ENCODE results near the gene PALLD.

PALLD gene

DNA sequence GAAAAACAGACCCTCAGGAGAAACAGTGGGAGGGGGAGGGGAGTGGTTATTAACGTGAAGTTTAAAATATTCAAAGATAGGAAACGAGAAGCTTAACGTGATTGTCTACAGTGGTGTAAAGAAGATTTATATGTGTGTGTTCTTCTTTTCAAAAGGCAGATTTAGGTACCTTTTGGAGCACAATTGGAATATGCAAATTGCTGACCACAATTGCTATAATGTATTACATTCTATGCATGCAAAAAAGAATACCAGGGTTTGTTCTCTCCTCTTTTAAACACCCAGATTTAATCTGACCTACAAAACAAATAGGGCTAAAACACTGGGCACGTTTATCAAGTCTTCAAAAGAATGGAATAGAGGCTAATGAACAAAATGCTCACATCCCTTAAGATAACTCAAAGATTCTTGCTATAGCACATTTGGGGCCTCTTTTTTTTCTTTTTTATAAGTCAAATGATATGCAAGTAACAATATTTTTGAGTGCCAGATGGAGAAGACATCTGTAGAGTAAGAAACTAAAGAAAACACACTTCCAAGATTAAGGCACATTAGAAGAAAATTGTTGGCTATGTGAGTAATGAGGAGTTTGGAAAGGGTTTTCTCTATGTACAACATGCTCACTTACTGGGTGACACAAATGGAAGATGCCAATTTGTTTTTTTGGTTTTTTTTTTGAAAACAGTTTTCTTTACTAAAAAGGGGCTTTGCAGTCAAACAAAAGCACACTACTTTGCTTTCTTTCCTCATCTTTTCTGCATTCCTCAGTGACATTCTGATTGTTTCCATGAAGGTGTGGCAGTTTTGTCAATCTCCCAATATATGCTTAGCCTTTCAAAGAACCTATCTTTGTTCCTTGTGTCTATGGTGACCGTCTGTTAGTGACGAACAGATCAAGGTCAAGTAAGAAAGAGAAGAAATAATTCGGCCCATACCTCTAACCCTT is 240.3 kb downstream of the PALLD start:
- H2AK5ac ChIP-seq (ENCODE audit: low read depth, low read length): no peak overlapping the region
- H3K9me3 ChIP-seq (replicated peaks in 1 of 2; ENCODE audit: control insufficient read depth in 2 of 2, insufficient read depth in 1 of 2, low read depth in 1 of 2, low read length in 2 of 2): no peaks in the 10 kb centered on the region
- H3K4me1 ChIP-seq (ENCODE audit: control insufficient read depth in 2 of 2, insufficient read depth in 1 of 2, low read depth in 1 of 2, low read length in 2 of 2): peaks cover 17 to 23% of the 10 kb centered on the region in 2 donors
- no peak overlapping the region for H3K23ac ChIP-seq (ENCODE audit: low read depth, low read length, poor library complexity)
- no peak overlapping the region for H3K14ac ChIP-seq (ENCODE audit: low read length)
- H3K9ac ChIP-seq (ENCODE audit: low read depth, low read length, poor library complexity): no peak overlapping the region
- no peak overlapping the region for H3K27ac ChIP-seq (replicated peaks; ENCODE audit: low read length)
- no peak overlapping the region for H2BK120ac ChIP-seq (ENCODE audit: low read depth, low read length)
- H3K18ac ChIP-seq (ENCODE audit: low read length): no peak overlapping the region
- no peak overlapping the region for H2BK5ac ChIP-seq (ENCODE audit: low read length)
- no peak overlapping the region for H2BK15ac ChIP-seq (ENCODE audit: low read length)
- H3K79me1 ChIP-seq (ENCODE audit: low read depth, low read length): peaks cover 2% of the 10 kb centered on the region
- no peak overlapping the region for H3K4ac ChIP-seq (ENCODE audit: low read length)
- 100% methylated on average over 2 of the region's 7 CpGs; no CpG with 5 or more reads in 1 of the 2 donors for WGBS, 2 donors (ENCODE audit: extremely low coverage in 2 of 2, insufficient read length in 2 of 2, insufficient replicate concordance in 1 of 2)
- H2AFZ ChIP-seq (ENCODE audit: low read length): no peak overlapping the region
- H4K8ac ChIP-seq (ENCODE audit: low read depth, low read length): no peak overlapping the region
- no peaks in the 10 kb centered on the region for H3K36me3 ChIP-seq (replicated peaks in 1 of 2; ENCODE audit: control insufficient read depth in 2 of 2, insufficient read depth in 2 of 2, low read length in 2 of 2)
- H3K4me2 ChIP-seq (ENCODE audit: insufficient read depth, low read length, poor library complexity, severe bottlenecking): no peak overlapping the region
- no peak overlapping the region for H4K91ac ChIP-seq (ENCODE audit: low read depth, low read length, poor library complexity)
- no peak overlapping the region for H3K4me3 ChIP-seq (ENCODE audit: low read length in 2 of 2)
- H3K27me3 ChIP-seq (ENCODE audit: control insufficient read depth in 3 of 3, insufficient read depth in 3 of 3, low read depth in 1 of 3, low read length in 3 of 3): no peaks in the 10 kb centered on the region
- DNase-seq (ENCODE audit: low spot score): no peak
- H2BK12ac ChIP-seq (ENCODE audit: low read length): no peak overlapping the region

DNA sequence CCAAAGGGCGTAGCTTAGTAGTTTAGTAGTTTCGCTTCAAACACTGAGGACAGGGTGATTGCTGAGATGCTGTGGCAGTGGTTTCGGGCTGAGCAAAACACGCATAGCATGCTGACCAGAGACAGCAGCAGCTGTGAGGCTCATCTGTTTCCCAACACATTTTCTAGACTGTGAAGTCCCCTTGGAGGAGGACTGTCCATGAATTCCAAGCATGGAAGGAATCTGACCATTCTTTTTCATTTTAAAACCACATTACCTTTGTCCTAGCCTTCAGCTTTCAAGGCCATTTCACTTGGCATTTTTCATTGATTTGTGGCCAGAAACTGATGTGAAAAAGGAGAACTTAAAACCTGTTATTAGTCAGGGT is 240.9 kb downstream of the PALLD start:
- Histone ChIP-seq H3K27ac (replicated peaks; ENCODE audit: low read length) (no peak overlapping the region), H2BK15ac (ENCODE audit: low read length) (no peak overlapping the region), H2BK12ac (ENCODE audit: low read length) (no peak overlapping the region), H2BK120ac (ENCODE audit: low read depth, low read length) (no peak overlapping the region), H3K4ac (ENCODE audit: low read length) (no peak overlapping the region), H4K8ac (ENCODE audit: low read depth, low read length) (no peak overlapping the region), H3K9ac (ENCODE audit: low read depth, low read length, poor library complexity) (no peak overlapping the region), H3K9me3 (replicated peaks in 1 of 2; ENCODE audit: control insufficient read depth in 2 of 2, insufficient read depth in 1 of 2, low read depth in 1 of 2, low read length in 2 of 2) (no peaks in the 10 kb centered on the region), H3K79me1 (ENCODE audit: low read depth, low read length) (peaks cover 2% of the 10 kb centered on the region), H3K4me2 (ENCODE audit: insufficient read depth, low read length, poor library complexity, severe bottlenecking) (no peak overlapping the region), H2BK5ac (ENCODE audit: low read length) (no peak overlapping the region), H2AFZ (ENCODE audit: low read length) (no peak overlapping the region), H3K4me1 (ENCODE audit: control insufficient read depth in 2 of 2, insufficient read depth in 1 of 2, low read depth in 1 of 2, low read length in 2 of 2) (peaks cover 17 to 23% of the 10 kb centered on the region in 2 donors), H3K36me3 (replicated peaks in 1 of 2; ENCODE audit: control insufficient read depth in 2 of 2, insufficient read depth in 2 of 2, low read length in 2 of 2) (no peaks in the 10 kb centered on the region), H3K18ac (ENCODE audit: low read length) (no peak overlapping the region), H2AK5ac (ENCODE audit: low read depth, low read length) (no peak overlapping the region), H3K4me3 (ENCODE audit: low read length in 2 of 2) (no peak overlapping the region), H3K27me3 (ENCODE audit: control insufficient read depth in 3 of 3, insufficient read depth in 3 of 3, low read depth in 1 of 3, low read length in 3 of 3) (no peaks in the 10 kb centered on the region), H3K14ac (ENCODE audit: low read length) (no peak overlapping the region), H3K23ac (ENCODE audit: low read depth, low read length, poor library complexity) (no peak overlapping the region), H4K91ac (ENCODE audit: low read depth, low read length, poor library complexity) (no peak overlapping the region)
- no peak for DNase-seq (ENCODE audit: low spot score)
- WGBS, 2 donors (ENCODE audit: extremely low coverage in 2 of 2, insufficient read length in 2 of 2, insufficient replicate concordance in 1 of 2): no CpG with 5 or more reads among the region's 4 CpGs

DNA sequence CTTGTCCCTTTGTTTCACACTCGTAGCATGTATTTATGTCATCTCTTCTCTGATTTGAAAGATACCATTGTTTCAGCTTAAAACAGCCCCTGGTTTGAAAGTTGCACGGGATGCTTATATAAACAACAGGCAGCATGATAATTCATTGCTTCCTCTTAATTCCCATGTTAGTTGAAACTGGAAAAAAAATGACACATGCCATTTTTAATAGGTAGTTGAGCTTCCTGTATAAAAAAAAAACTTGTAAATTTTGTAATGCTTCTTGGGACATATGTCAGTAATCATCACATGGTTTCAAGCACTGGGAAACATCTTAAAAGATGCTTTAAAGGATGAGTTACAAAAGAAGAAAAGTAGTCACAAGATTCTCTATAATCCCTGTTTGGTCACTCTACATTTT is 243.0 kb downstream of the PALLD start:
- H3K27me3 ChIP-seq (ENCODE audit: control insufficient read depth in 3 of 3, insufficient read depth in 3 of 3, low read depth in 1 of 3, low read length in 3 of 3): no peaks in the 10 kb centered on the region
- no peak for DNase-seq (ENCODE audit: low spot score)

DNA sequence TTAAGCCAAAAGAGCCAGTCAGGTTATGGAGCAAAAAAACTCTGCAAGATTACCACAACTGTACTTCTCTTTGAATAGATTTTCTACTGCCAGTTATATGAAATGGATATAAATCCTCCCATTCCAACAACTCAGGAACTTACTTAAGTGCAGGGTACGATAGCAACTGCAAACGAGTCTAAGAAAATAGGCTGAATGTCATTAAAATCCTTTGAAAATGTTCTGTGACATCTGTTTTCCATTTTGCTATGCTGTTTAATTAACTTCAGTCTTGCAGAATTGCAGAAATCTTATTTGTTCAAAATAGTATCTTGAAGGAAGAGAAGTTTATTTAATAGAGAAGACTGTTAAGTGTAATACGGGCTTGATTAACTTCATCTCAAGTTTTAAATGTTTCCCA is 243.8 kb downstream of the PALLD start:
- H4K91ac ChIP-seq (ENCODE audit: low read depth, low read length, poor library complexity): no peak overlapping the region
- no peak overlapping the region for H3K9ac ChIP-seq (ENCODE audit: low read depth, low read length, poor library complexity)
- no peak overlapping the region for H3K4ac ChIP-seq (ENCODE audit: low read length)
- no peaks in the 10 kb centered on the region for H3K79me1 ChIP-seq (ENCODE audit: low read depth, low read length)
- peaks cover 16 to 26% of the 10 kb centered on the region in 2 donors for H3K4me1 ChIP-seq (ENCODE audit: control insufficient read depth in 2 of 2, insufficient read depth in 1 of 2, low read depth in 1 of 2, low read length in 2 of 2)
- H2BK5ac ChIP-seq (ENCODE audit: low read length): no peak overlapping the region
- H3K14ac ChIP-seq (ENCODE audit: low read length): no peak overlapping the region
- no peak overlapping the region for H3K4me3 ChIP-seq (ENCODE audit: low read length in 2 of 2)
- no peak overlapping the region for H2BK15ac ChIP-seq (ENCODE audit: low read length)
- H2AFZ ChIP-seq (ENCODE audit: low read length): no peak overlapping the region
- no peak overlapping the region for H2BK120ac ChIP-seq (ENCODE audit: low read depth, low read length)
- WGBS, 2 donors (ENCODE audit: extremely low coverage in 2 of 2, insufficient read length in 2 of 2, insufficient replicate concordance in 1 of 2): no CpG with 5 or more reads among the region's 3 CpGs
- no peak overlapping the region for H2BK12ac ChIP-seq (ENCODE audit: low read length)
- no peak overlapping the region for H3K18ac ChIP-seq (ENCODE audit: low read length)
- H3K4me2 ChIP-seq (ENCODE audit: insufficient read depth, low read length, poor library complexity, severe bottlenecking): no peak overlapping the region
- H3K27ac ChIP-seq (replicated peaks; ENCODE audit: low read length): no peak overlapping the region
- H4K8ac ChIP-seq (ENCODE audit: low read depth, low read length): no peak overlapping the region
- H2AK5ac ChIP-seq (ENCODE audit: low read depth, low read length): no peak overlapping the region
- H3K9me3 ChIP-seq (replicated peaks in 1 of 2; ENCODE audit: control insufficient read depth in 2 of 2, insufficient read depth in 1 of 2, low read depth in 1 of 2, low read length in 2 of 2): no peaks in the 10 kb centered on the region
- no peak for DNase-seq (ENCODE audit: low spot score)
- H3K36me3 ChIP-seq (replicated peaks in 1 of 2; ENCODE audit: control insufficient read depth in 2 of 2, insufficient read depth in 2 of 2, low read length in 2 of 2): no peaks in the 10 kb centered on the region
- no peaks in the 10 kb centered on the region for H3K27me3 ChIP-seq (ENCODE audit: control insufficient read depth in 3 of 3, insufficient read depth in 3 of 3, low read depth in 1 of 3, low read length in 3 of 3)
- H3K23ac ChIP-seq (ENCODE audit: low read depth, low read length, poor library complexity): no peak overlapping the region

More for the DNA sequence above, 243.0 kb downstream of the PALLD start:
- Histone ChIP-seq H3K36me3 (replicated peaks in 1 of 2; ENCODE audit: control insufficient read depth in 2 of 2, insufficient read depth in 2 of 2, low read length in 2 of 2) (no peaks in the 10 kb centered on the region), H2BK120ac (ENCODE audit: low read depth, low read length) (no peak overlapping the region), H3K79me1 (ENCODE audit: low read depth, low read length) (no peaks in the 10 kb centered on the region), H3K9ac (ENCODE audit: low read depth, low read length, poor library complexity) (no peak overlapping the region), H3K9me3 (replicated peaks in 1 of 2; ENCODE audit: control insufficient read depth in 2 of 2, insufficient read depth in 1 of 2, low read depth in 1 of 2, low read length in 2 of 2) (no peaks in the 10 kb centered on the region), H3K18ac (ENCODE audit: low read length) (no peak overlapping the region), H3K4ac (ENCODE audit: low read length) (no peak overlapping the region), H3K4me1 (ENCODE audit: control insufficient read depth in 2 of 2, insufficient read depth in 1 of 2, low read depth in 1 of 2, low read length in 2 of 2) (peaks cover 20 to 30% of the 10 kb centered on the region in 2 donors), H2BK12ac (ENCODE audit: low read length) (no peak overlapping the region), H4K8ac (ENCODE audit: low read depth, low read length) (no peak overlapping the region), H3K14ac (ENCODE audit: low read length) (no peak overlapping the region), H4K91ac (ENCODE audit: low read depth, low read length, poor library complexity) (no peak overlapping the region), H3K4me3 (ENCODE audit: low read length in 2 of 2) (no peak overlapping the region), H2AK5ac (ENCODE audit: low read depth, low read length) (no peak overlapping the region), H3K27ac (replicated peaks; ENCODE audit: low read length) (no peak overlapping the region), H2BK5ac (ENCODE audit: low read length) (no peak overlapping the region), H3K4me2 (ENCODE audit: insufficient read depth, low read length, poor library complexity, severe bottlenecking) (no peak overlapping the region), H3K23ac (ENCODE audit: low read depth, low read length, poor library complexity) (no peak overlapping the region), H2AFZ (ENCODE audit: low read length) (no peak overlapping the region), H2BK15ac (ENCODE audit: low read length) (no peak overlapping the region)
- WGBS, 2 donors (ENCODE audit: extremely low coverage in 2 of 2, insufficient read length in 2 of 2, insufficient replicate concordance in 1 of 2): no CpG with 5 or more reads among the region's 2 CpGs

Data from neuronal stem cell (in vitro differentiated cells).